HFF-Myc (cell line): ENCODE measurements around the gene ZNF407.
A peak's percentile ranks its signal among the peaks of the same experiment; 100 is the strongest.

Experiments used
- DNase-seq: peaks from one replicate; pipeline ENCODE4 v3.0.0-alpha.2; 2011; ENCODE audit warnings: low read depth; ENCODE audit errors: extremely low read depth
- H3K4me3 ChIP-seq: replicated peaks from 2 replicates; pipeline ENCODE4 v1.5.1; 2011; ENCODE audit warnings: low read depth, mild to moderate bottlenecking, control low read depth, low read length
- TF ChIP-seq, protein P1 (sequence below): IDR thresholded peaks from 2 replicates; pipeline ENCODE4 v1.5.1; 2012; ENCODE audit warnings: mild to moderate bottlenecking, low read depth, low read length, control low read depth; ENCODE audit errors: missing control alignments

The ZNF407 gene, protein sequence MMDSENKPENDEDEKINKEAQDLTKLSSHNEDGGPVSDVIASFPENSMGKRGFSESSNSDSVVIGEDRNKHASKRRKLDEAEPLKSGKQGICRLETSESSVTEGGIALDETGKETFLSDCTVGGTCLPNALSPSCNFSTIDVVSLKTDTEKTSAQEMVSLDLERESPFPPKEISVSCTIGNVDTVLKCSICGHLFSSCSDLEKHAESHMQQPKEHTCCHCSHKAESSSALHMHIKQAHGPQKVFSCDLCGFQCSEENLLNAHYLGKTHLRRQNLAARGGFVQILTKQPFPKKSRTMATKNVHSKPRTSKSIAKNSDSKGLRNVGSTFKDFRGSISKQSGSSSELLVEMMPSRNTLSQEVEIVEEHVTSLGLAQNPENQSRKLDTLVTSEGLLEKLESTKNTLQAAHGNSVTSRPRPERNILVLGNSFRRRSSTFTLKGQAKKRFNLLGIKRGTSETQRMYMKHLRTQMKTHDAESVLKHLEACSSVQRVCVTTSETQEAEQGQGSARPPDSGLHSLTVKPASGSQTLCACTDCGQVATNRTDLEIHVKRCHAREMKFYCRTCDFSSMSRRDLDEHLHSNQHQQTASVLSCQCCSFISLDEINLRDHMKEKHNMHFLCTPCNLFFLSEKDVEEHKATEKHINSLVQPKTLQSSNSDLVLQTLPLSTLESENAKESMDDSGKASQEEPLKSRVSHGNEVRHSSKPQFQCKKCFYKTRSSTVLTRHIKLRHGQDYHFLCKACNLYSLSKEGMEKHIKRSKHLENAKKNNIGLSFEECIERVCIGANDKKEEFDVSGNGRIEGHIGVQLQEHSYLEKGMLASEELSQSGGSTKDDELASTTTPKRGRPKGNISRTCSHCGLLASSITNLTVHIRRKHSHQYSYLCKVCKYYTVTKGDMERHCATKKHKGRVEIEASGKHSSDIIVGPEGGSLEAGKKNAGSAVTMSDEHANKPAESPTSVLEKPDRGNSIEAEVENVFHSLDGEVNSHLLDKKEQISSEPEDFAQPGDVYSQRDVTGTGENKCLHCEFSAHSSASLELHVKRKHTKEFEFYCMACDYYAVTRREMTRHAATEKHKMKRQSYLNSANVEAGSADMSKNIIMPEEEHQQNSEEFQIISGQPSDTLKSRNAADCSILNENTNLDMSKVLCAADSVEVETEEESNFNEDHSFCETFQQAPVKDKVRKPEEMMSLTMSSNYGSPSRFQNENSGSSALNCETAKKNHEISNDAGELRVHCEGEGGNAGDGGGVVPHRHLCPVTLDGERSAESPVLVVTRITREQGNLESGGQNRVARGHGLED (N-terminal part only)

GRCh38 chr18:74597662-74598349 lies at the start of gene ZNF407:
Gene ZNF407 (plus strand): TSS chr18:74597870. CDS start chr18:74631020, 33,150 bp downstream.
- DNase-seq = peak; percentile 74
- TF ChIP-seq, protein P1, sequence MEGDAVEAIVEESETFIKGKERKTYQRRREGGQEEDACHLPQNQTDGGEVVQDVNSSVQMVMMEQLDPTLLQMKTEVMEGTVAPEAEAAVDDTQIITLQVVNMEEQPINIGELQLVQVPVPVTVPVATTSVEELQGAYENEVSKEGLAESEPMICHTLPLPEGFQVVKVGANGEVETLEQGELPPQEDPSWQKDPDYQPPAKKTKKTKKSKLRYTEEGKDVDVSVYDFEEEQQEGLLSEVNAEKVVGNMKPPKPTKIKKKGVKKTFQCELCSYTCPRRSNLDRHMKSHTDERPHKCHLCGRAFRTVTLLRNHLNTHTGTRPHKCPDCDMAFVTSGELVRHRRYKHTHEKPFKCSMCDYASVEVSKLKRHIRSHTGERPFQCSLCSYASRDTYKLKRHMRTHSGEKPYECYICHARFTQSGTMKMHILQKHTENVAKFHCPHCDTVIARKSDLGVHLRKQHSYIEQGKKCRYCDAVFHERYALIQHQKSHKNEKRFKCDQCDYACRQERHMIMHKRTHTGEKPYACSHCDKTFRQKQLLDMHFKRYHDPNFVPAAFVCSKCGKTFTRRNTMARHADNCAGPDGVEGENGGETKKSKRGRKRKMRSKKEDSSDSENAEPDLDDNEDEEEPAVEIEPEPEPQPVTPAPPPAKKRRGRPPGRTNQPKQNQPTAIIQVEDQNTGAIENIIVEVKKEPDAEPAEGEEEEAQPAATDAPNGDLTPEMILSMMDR = no peak
- H3K4me3 ChIP-seq = peak within 1 kb of the TSS; percentile 86

DNA sequence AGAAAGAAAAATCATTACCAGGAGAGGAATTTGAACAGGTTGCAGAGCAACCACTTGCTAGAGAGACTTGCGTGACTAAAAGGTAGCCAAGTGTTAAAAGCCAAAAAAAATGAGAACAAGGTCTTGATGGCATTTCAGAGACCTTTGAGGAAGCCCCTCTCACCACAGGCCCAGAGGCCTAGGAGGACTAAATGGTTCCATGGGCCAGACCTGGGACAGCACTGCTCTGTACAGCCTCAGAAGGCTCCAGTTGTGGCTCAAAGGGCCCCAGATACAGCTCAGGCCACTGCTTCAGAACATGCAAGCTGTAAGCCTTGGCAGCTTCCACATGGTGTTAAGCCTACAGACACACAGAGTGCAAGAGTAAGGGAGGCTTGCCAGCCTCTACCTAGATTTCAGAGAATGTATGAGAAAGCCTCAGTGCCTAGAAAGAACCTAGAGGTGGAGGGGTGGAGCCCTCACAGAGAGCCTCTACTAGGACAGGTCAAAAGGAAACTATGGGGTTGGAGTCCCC lies 48.0 kb upstream of the ZNF407 start:
- H3K4me3 ChIP-seq = no peak overlapping the region
- no peak for DNase-seq
- TF ChIP-seq, protein P1 = no peak

DNA sequence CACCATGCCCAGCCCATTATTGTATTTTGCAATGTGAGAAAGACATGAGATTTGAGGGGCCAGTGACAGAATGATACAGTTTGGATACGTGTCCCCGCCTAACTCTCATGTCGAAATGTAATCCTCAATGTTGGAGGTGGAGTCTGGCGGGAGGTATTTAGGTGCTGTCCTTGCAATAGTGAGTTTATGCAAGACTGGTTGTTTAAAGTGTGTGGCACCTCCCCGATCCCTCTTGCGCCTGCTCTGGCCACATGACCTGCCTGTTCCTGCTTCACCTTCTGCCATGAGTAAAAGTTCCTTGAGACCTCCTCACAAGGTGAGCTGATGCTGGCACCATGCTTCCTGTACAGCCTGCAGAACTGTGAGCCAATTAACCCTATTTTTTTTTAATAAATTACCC lies 46.8 kb upstream of the ZNF407 start:
- TF ChIP-seq, protein P1 = no peak
- DNase-seq = no peak
- no peak overlapping the region for H3K4me3 ChIP-seq

- DNase-seq = no peak
- TF ChIP-seq, protein P1 = no peak
- H3K4me3 ChIP-seq = no peak overlapping the region
Measured at GRCh38 chr18:74551452-74551851, 46.2 kb upstream of the ZNF407 start.

GRCh38 chr18:74551936-74552555 lies 45.6 kb upstream of the ZNF407 start:
- H3K4me3 ChIP-seq = no peak overlapping the region
- peak; percentile 85 for DNase-seq
- TF ChIP-seq, protein P1 = peak; percentile 83
